ENCODE measurements around the gene NFATC1.

- no peak for TF ChIP-seq CTCF (conservative IDR thresholded peaks at IDR 0.05)
- TF ChIP-seq ZFX (IDR thresholded peaks at IDR 0.05) = no peak
Observed at GRCh38 chr18:79545255-79545654, 149.5 kb downstream of the NFATC1 start.

Measured in C4-2B (cell line).